HG03432 (cell line): ENCODE results near the gene LENG1.
"Not testable (repeated sequence)": the region's sequence is repeated elsewhere in the genome, so short reads cannot be mapped to it uniquely, and the experiment has no call there.

Experiments
- ATAC-seq: cut with Tn5 transposase; IDR thresholded peaks from one replicate; pipeline ENCODE4 v1.9.1; 2021; ENCODE audit warnings: mild to moderate bottlenecking, moderate library complexity; ENCODE audit not compliant: unreplicated experiment

Gene LENG1

GRCh38 chr19:54189735-54190502, 30.4 kb upstream of the LENG1 start:
- peak; percentile 46 for ATAC-seq

- peak; percentile 21 for ATAC-seq
Observed at GRCh38 chr19:54189145-54189734, 29.7 kb upstream of the LENG1 start, which contains the start of gene MBOAT7. MBOAT7 (minus strand) TSS chr19:54189580; CDS start chr19:54188508, 1,072 bp downstream.

- no peak for ATAC-seq
Observed at GRCh38 chr19:54188215-54188871, 28.8 kb upstream of the LENG1 start.

GRCh38 chr19:54186934-54187381, 27.4 kb upstream of the LENG1 start:
- ATAC-seq, result no peak

GRCh38 chr19:54186351-54186750, 26.8 kb upstream of the LENG1 start:
- no peak for ATAC-seq

- ATAC-seq, result no peak
Observed at GRCh38 chr19:54183431-54183830, 23.9 kb upstream of the LENG1 start.

- not testable (repeated sequence) for ATAC-seq
Observed at GRCh38 chr19:54181894-54182293, 22.4 kb upstream of the LENG1 start.

GRCh38 chr19:54180691-54181091, 21.2 kb upstream of the LENG1 start:
- no peak for ATAC-seq

GRCh38 chr19:54179921-54180461, 20.5 kb upstream of the LENG1 start:
- ATAC-seq, result no peak

- ATAC-seq, result no peak
Observed at GRCh38 chr19:54179262-54179852, 19.8 kb upstream of the LENG1 start.

GRCh38 chr19:54178581-54179261, 19.2 kb upstream of the LENG1 start:
- ATAC-seq, result no peak

GRCh38 chr19:54173951-54174834, 14.7 kb upstream of the LENG1 start:
- no peak for ATAC-seq

GRCh38 chr19:54173359-54173699, 13.8 kb upstream of the LENG1 start:
- no peak for ATAC-seq

GRCh38 chr19:54172471-54173358, 13.2 kb upstream of the LENG1 start, which contains the start of gene TMC4:
TMC4 (minus strand) TSS chr19:54173160; CDS start chr19:54173117, 43 bp downstream.
- ATAC-seq, result no peak

GRCh38 chr19:54171736-54172431, 12.4 kb upstream of the LENG1 start:
- ATAC-seq, result not testable (repeated sequence)

- no peak for ATAC-seq
Observed at GRCh38 chr19:54169149-54169740, 9.7 kb upstream of the LENG1 start.

GRCh38 chr19:54168174-54168917, 8.8 kb upstream of the LENG1 start:
- peak; percentile 63 for ATAC-seq
